GM21786 (cell line): ENCODE data around the gene RHOD.

Source experiments
- ATAC-seq: cut with Tn5 transposase; IDR thresholded peaks from one replicate; pipeline ENCODE4 v1.9.1; 2021; ENCODE audit not compliant: unreplicated experiment

RHOD gene

GRCh38 chr11:67058506-67058905 is 1.9 kb downstream of the RHOD start:
- ATAC-seq = no peak

DNA sequence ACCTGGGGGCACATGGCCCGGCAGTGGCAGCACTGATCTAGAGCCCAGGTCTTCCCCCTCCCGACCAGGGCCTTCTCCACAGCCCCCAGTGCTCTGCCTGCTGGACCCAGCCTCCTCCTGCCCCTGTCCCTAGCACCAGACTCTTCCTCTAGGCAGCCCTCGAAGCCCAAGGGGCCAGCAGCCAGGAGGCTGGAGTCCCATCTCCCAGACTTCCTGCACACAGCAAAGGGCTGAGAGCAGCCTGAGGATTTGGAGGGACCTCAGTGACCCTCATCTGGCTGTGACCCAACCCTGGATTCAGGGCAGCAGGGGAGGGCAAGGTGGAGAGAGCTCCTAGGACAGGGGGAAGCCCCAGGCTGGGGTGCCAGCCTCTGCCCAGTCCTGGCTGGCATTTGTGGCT is 3.0 kb downstream of the RHOD start:
- ATAC-seq = no peak

DNA sequence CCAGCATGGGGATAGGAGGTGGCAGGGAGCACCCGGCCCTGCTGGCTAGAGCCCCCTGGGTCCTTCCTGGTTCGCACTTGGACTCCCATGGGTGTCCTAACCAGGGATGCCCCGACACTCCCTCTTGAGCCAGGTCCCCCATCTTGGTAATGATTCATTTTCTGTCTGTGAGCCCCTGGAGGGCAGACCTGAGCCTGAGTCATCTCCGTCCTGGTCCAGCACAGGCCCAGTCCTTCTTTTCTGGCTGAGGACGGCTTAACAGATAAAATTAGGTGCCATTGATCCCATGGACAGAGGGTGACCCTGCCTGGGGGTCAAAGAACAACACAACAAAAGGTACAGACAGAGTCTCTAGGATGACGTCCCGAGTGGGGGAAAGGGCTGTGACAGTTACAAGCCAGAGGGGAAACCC is 3.5 kb downstream of the RHOD start:
- ATAC-seq = no peak

DNA sequence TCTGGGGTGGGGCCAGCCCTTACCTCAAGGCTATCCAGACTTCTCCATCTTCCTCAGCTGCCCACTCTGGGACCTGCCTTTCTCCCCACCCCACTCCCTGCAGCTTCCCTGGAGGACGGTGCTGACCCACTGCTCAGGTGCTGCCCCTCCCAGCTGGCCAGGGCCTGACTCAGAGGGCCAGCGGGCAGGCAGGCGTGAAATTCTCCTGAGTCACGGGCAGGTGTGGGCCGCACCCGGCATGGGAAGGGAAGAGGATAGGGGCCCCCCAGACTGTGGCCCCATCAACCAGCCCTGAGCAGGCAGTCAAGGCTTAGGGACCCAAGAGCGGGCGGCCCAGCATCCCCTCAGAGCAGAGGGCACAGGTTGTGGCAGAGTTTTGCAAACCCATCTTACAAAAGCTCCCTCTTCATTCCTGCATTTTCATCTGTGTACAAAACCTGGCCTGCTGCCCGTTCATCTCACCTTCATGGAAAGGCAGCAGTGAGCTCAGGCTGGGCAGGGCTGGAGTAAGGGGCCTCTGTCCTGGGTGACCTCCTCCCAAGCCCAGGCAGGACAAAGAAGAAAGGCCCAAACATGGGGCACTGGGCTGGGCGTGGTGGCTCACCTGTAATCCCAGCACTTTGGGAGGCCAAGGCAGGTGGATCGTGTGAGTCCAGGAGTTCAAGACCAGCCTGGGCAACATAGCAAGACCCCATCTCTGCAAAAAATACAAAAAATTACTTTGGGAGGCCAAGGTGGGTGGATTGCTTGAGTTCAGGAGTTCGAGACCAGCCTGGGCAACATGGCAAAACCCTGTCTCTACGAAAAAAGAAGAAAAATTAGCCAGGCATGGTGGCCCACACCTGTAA is 6.1 kb downstream of the RHOD start:
- ATAC-seq = no peak

- ATAC-seq = no peak
Observed at GRCh38 chr11:67066333-67066709, 9.7 kb downstream of the RHOD start.

- ATAC-seq = no peak
Observed at GRCh38 chr11:67071420-67072284, 15.0 kb downstream of the RHOD start.

GRCh38 chr11:67072295-67072694 is 15.6 kb downstream of the RHOD start:
- ATAC-seq = no peak

GRCh38 chr11:67073908-67074307 is 17.3 kb downstream of the RHOD start:
- no peak for ATAC-seq

DNA sequence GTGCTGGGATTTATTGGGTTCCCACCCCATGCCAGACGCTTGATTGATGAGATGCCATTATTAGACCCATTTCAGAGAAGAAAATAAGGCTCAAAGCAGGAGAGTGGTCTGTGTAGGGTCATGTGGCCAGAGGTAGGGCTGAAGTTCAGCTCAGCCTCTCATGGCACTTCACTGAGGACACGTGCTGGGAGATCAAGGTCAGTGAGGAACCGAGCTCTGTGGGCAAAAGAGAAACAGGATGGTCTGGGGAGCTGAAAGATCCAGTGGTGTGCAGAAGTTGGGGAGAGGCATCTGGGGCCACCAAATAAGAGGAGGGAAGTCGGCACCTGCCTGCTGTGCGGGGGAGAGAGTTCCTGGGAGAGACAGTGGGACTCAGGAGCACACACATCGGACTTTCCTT is 19.6 kb downstream of the RHOD start:
- no peak for ATAC-seq

DNA sequence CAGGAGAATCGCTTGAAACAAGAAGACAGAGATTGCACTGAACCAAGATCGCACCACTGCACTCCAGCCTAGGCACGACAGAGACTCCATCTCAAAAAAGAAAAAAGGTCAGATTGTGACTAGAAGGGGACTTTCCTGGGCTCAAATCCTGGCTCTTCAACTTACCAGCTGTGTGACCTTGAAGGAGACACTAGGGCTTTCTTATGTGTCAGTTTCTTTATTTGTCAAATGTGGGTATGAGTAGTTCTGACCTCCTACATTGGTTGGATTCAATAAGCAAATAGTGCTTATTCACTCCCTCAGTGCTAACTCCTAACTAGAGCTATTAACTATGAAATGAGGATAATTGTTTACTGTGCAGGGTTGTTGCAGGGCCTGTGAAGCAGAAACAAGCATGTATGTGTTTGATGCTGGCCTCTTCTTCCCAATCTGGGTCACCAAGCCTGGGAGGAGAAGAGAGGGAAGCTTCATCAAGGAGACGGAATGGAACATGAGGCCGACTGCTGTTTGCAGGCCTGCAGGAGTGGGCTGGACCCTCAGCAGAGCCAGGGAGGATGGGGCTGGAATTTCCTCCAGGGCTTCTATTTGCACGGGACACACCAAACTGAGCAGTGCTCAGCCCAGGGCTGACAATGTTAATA is 22.5 kb downstream of the RHOD start:
- no peak for ATAC-seq

DNA sequence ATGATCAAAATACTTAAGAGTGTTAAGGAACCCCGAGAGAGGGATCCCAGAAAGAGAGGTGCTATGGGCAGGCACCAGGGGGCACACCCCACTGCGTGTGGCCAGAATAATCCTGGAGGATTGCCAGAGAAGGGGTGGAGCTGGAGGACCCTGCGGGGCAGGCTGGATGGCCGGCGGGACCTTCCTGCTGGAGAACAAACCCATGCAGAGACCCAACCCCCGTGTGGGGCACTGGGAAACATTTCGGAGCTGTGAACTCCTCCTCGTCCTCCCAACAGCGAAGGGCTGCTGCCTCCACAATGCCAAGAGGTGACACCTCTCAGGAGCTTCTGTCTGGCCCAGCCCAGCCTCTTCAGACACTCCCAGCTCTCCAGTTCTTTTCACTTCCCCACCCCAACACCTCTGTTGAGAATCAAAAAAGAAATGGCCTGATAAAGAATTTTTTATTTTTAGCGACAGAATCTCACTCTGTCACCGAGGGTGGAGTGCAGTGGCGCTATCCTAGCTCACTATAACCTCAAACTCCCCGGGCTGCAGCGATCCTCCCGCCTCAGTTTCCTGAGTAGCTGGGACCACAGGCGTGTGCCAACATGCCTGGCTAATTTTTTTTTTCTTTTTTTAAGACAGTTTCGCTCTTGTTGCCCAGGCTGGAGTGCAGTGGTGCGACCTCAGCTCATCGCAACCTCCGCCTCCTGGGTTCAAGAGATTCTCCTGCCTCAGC is 25.6 kb downstream of the RHOD start:
- ATAC-seq = no peak

GRCh38 chr11:67083786-67084366 is 27.2 kb downstream of the RHOD start:
- ATAC-seq = no peak

GRCh38 chr11:67085617-67086016 is 29.0 kb downstream of the RHOD start:
- ATAC-seq = no peak

GRCh38 chr11:67090717-67091116 is 34.1 kb downstream of the RHOD start:
- ATAC-seq = no peak

- ATAC-seq = no peak
Observed at GRCh38 chr11:67095214-67095507, 38.5 kb downstream of the RHOD start.

DNA sequence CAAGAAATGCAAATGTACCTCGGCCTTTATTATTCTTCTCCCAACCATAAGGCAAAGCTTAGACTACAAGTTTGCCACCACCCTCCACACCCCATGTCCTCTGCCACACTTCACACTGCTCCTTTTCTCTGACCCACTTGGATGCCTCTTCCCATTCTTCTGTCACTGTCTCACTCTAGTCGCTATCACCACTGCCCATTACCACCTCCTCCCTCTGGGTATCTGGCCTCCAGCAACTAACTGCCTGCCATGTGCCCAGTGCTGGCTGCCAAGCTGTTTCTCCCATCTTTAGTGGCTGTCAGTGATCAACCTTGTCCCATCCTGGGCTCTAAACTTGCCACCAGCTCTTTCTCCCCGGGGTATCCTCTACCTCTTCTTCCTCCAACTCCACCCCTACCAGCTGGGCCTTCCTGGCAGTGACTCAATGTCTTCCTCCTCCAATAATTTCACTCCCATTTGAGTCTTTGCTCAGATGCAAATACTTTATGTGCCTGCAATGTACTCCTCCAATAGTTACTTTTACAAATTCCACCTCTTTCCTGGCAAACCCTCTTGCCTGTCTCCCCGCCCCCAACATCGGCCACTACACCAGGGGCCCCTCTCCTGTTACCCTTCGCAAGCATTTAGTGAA is 42.3 kb downstream of the RHOD start:
- ATAC-seq = no peak

DNA sequence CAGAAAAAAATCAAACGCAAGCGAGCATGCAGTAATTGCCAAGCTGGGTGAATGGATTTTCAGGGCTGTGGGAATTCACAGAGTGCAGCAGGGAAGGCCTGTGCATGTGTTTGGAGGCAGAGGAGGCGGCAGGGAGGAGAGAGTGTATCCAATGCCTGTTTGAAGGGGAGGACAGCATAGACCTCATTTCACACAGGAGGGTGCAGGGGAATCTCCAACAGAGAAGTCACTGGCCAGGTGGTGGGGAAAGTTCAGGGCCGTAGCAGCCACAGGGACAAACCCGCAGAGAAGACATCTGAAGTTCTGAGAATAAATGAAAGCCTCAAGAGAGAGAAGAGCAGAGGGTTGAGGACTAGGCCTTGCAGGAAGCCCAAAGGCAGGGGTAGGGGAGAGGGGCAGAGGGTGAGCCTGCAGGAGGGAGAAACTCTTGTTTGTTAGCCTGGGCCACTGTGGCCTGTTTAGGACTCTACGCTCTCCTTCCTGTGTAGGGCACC is 43.2 kb downstream of the RHOD start:
- peak; percentile 45 for ATAC-seq

DNA sequence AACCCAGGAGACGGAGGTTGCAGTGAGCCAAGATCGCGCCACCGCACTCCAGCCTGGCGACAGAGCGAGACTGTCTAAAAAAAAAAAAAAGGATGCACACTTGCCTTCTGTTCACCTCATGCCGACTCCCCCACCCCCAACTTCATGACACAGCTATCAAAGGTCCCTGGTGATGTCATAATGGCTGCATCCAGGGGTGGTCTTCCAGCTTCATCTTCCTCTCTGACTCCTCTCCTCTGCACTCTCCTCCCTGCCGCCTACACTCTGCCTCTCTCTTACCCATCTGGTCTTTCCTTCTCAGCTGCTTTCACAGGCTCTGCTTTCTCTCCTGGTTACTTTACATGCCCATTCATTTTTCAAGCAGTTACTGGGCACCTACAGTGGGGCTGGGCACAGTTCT is 46.0 kb downstream of the RHOD start:
- ATAC-seq = no peak

- ATAC-seq = no peak
Observed at GRCh38 chr11:67105964-67106363, 49.3 kb downstream of the RHOD start.

- no peak for ATAC-seq
Observed at GRCh38 chr11:67111261-67111660, 54.6 kb downstream of the RHOD start.
